ENCODE results near the gene CHST11. TPM values are rescaled to one million over a fixed set of nuclear protein-coding genes. Genes with fewer than 3 reads are reported as not detected.

The CHST11 gene
- total RNA-seq, 1 experiment from 2014 or later: 6.7 TPM

DNA sequence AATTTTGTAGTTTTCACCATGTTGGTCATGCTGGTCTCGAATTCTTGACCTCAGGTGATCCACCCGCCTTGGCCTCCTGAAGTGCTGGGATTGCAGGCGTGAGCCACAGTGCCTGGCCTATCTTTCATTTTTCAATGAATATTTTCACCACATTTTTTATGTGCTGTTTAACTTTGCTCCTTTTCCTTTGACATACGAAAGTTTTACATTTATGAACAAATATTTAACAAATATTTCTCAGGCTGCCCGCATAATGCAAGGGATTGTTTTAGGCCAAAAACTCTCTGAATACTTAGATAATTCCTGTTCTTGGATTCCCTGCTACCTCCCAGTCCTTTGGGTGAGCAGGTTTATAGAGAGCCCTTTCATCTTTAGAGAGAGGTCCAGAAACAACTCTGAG is 8.7 kb upstream of the CHST11 start:
- Histone ChIP-seq H3K27ac (ENCODE audit: insufficient read length, low read depth, low read length) (no peak overlapping the region), H3K79me1 (ENCODE audit: insufficient read depth, low read depth, low read length, poor library complexity, severe bottlenecking) (no peaks in the 10 kb centered on the region), H3K4ac (ENCODE audit: low read depth, low read length) (no peak overlapping the region), H3K79me2 (ENCODE audit: insufficient read depth, low read length) (no peaks in the 10 kb centered on the region), H2AFZ (ENCODE audit: low read length) (no peak overlapping the region), H3K27me3 (ENCODE audit: insufficient read depth, low read length) (no peaks in the 10 kb centered on the region), H3K4me1 (ENCODE audit: insufficient read depth, low read length) (peaks cover 3% of the 10 kb centered on the region; the same call in 1 of the 2 replicates), H2BK20ac (ENCODE audit: low read depth, low read length, poor library complexity, severe bottlenecking) (no peak overlapping the region), H3K14ac (ENCODE audit: insufficient read depth, low read length) (no peak overlapping the region), H3K56ac (ENCODE audit: insufficient read length, low read depth, low read length) (no peak overlapping the region), H2AK5ac (ENCODE audit: insufficient read length, low read length) (no peak overlapping the region), H2BK12ac (ENCODE audit: insufficient read length, low read depth, low read length) (no peak overlapping the region), H4K5ac (ENCODE audit: insufficient read length, low read depth, low read length) (no peak overlapping the region), H4K8ac (replicated peaks; ENCODE audit: insufficient read length, low read depth, low read length) (no peak overlapping the region), H4K20me1 (ENCODE audit: control insufficient read depth, insufficient read depth, insufficient read length) (no peaks in the 10 kb centered on the region), H3K4me2 (ENCODE audit: insufficient read depth, insufficient read length, low read length) (no peak overlapping the region), H3K9ac (ENCODE audit: extremely low read depth, insufficient read length, low read length) (no peak overlapping the region), H2BK15ac (ENCODE audit: low read depth, low read length) (no peak overlapping the region), H2BK5ac (ENCODE audit: insufficient read length, low read length) (no peak overlapping the region), H3K23me2 (ENCODE audit: insufficient read length, low read depth, low read length, poor library complexity, severe bottlenecking) (no peaks in the 10 kb centered on the region), H3K9me3 (ENCODE audit: control insufficient read depth, low read depth, low read length) (no peaks in the 10 kb centered on the region), H2BK120ac (ENCODE audit: low read depth, low read length, poor library complexity, severe bottlenecking) (no peak overlapping the region), H3K23ac (ENCODE audit: insufficient read length, low read depth, low read length) (no peak overlapping the region), H3T11ph (ENCODE audit: low read length) (no peak overlapping the region), H4K91ac (ENCODE audit: insufficient read length, low read depth, low read length) (no peak overlapping the region), H3K18ac (ENCODE audit: insufficient read length, low read depth, low read length) (no peak overlapping the region)
- Mint-ChIP-seq H3K27ac (no peak overlapping the region), H3K4me1 (peaks cover 9 to 10% of the 10 kb centered on the region in 2 experiments), H3K36me3 (ENCODE audit: insufficient read depth in 1 of 3, low read depth in 3 of 3) (no peaks in the 10 kb centered on the region), H3K27me3 (ENCODE audit: low read depth) (peaks cover 19% of the 10 kb centered on the region), H3K9me3 (no peaks in the 10 kb centered on the region; a peak in 1 of 5 replicates), H3K4me3 (no peak overlapping the region)
- no peak for DNase-seq
- TF ChIP-seq CTCF (conservative IDR thresholded peaks at IDR 0.05): no peak
- no CpG with 5 or more reads among the region's 5 CpGs for WGBS (ENCODE audit: extremely low coverage, insufficient read length, low lambda C conversion rate)
